ENCODE data around the gene SYP. TPM values are rescaled to one million over a fixed set of nuclear protein-coding genes. Genes with fewer than 3 reads are reported as not detected.

Gene SYP
- total RNA-seq, 1 donor from 2014 or later, result under 0.01 TPM

DNA sequence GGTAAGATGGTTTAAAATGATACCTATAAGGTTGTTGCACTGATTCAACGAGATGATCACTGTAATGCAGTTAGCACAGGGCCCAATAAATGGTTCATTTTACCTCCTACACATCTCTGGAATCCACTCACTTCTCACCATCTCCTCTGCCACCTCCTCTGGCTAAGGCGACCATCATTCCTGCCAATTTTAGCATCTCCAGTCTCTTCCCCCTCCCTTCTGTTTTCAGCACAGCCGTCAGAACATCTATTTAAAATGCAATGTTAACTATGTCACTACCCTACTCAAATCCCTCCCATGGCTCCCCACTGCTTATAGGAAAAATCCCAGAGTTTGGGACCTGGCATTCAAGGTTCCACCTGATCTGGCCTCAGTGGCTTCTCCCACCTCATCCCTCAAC, 3.5 kb upstream of the SYP start:
- FAIRE-seq, result no peak
- DNase-seq (ENCODE audit: low read depth), result no peak
- Histone ChIP-seq H3K4me3 (ENCODE audit: low read depth, low read length) (no peak overlapping the region), H3K27me3 (ENCODE audit: control insufficient read depth, insufficient read depth, low read length) (no peaks in the 10 kb centered on the region), H3K36me3 (ENCODE audit: control insufficient read depth, insufficient read depth, low read length) (no peaks in the 10 kb centered on the region)
- TF ChIP-seq, protein P1, sequence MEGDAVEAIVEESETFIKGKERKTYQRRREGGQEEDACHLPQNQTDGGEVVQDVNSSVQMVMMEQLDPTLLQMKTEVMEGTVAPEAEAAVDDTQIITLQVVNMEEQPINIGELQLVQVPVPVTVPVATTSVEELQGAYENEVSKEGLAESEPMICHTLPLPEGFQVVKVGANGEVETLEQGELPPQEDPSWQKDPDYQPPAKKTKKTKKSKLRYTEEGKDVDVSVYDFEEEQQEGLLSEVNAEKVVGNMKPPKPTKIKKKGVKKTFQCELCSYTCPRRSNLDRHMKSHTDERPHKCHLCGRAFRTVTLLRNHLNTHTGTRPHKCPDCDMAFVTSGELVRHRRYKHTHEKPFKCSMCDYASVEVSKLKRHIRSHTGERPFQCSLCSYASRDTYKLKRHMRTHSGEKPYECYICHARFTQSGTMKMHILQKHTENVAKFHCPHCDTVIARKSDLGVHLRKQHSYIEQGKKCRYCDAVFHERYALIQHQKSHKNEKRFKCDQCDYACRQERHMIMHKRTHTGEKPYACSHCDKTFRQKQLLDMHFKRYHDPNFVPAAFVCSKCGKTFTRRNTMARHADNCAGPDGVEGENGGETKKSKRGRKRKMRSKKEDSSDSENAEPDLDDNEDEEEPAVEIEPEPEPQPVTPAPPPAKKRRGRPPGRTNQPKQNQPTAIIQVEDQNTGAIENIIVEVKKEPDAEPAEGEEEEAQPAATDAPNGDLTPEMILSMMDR (IDR thresholded peaks at IDR 0.05; ENCODE audit: insufficient read depth, low read length, severe bottlenecking), result no peak

DNA sequence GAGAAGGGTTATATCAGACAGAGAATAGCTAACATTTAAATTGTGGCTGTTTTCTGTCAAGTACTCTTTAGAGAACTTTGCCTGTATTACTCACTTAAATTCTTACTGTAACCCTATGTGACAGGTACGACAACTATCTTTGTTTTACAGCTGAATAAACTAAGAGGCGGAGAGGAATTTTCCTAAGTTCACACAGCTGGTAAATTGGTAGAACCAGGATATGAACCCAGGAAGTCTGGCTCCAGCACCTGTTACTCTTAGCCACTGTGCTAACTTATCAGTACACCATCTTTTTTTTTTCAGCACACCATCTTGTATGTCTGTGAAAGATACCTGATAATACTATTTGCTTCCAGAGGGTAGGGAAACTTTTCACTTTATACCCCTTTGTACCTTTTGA, 2.0 kb upstream of the SYP start:
- Histone ChIP-seq H3K36me3 (ENCODE audit: control insufficient read depth, insufficient read depth, low read length) (no peaks in the 10 kb centered on the region), H3K4me3 (ENCODE audit: low read depth, low read length) (no peak overlapping the region), H3K27me3 (ENCODE audit: control insufficient read depth, insufficient read depth, low read length) (no peaks in the 10 kb centered on the region)
- DNase-seq (ENCODE audit: low read depth) (no peak), FAIRE-seq (no peak)
- TF ChIP-seq, protein P1 (IDR thresholded peaks at IDR 0.05; ENCODE audit: insufficient read depth, low read length, severe bottlenecking), result no peak

DNA sequence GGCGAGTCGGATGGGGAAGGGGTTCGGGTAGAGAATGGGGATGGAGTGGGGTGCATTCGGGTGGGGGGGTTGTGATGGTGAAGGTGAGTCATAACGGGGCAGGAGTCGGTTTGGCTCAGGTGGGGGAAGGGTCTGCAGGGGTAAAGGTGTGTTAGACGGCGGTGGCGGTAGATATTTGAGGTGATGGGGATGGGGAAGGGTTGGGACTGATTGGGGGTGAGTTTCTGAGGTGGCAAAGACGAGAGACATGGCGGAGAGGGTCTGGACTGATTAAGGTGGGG, 738 bp downstream of the SYP start:
- Histone ChIP-seq H3K36me3 (ENCODE audit: control insufficient read depth, insufficient read depth, low read length) (no peaks in the 10 kb centered on the region), H3K27me3 (ENCODE audit: control insufficient read depth, insufficient read depth, low read length) (no peaks in the 10 kb centered on the region), H3K4me3 (ENCODE audit: low read depth, low read length) (no peak overlapping the region)
- no peak for DNase-seq (ENCODE audit: low read depth)
- TF ChIP-seq, protein P1 (IDR thresholded peaks at IDR 0.05; ENCODE audit: insufficient read depth, low read length, severe bottlenecking), result no peak
- no peak for FAIRE-seq

DNA sequence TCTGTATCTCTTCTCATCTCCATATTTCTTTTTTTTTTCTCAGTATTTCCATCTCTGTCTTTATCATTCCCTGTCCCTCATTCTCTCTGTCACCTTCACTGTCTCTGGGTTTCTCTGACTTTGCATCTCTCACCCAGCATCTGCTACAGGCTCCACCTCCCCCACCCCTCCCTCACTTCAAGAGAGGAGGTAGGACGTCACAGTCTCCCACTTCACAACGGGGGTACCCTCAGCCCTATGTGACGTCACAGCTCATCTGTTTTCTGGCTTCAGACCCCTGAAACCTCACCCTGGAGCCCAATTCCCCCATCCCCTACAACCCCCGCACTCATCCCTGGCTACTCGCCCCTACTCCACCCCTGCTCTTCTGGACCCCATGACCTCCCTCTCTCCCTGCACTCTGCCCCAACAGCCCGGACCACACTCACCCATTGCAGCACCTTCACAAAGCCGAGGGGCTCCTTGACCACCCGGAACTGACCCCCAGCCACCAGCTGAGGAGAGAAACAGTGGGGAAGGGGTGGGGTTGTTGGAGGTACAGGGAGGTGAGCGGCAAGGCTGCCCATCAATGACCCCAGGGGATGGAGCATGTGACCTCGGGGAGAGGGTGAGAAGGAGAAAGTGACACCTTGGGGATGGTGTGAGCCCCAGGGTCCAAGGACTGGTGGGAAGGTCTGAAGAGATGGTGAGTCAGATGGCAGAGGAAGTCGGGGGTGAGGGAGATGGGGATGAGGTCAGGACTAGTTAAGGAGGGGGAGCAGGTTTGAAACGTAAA, 1.3 kb downstream of the SYP start:
- no peak overlapping the region for H3K4me3 ChIP-seq (ENCODE audit: low read depth, low read length)
- no peaks in the 10 kb centered on the region for H3K36me3 ChIP-seq (ENCODE audit: control insufficient read depth, insufficient read depth, low read length)
- no peaks in the 10 kb centered on the region for H3K27me3 ChIP-seq (ENCODE audit: control insufficient read depth, insufficient read depth, low read length)
- DNase-seq (ENCODE audit: low read depth), result peak; percentile 9
- FAIRE-seq, result no peak
- TF ChIP-seq, protein P1 (IDR thresholded peaks at IDR 0.05; ENCODE audit: insufficient read depth, low read length, severe bottlenecking), result no peak

DNA sequence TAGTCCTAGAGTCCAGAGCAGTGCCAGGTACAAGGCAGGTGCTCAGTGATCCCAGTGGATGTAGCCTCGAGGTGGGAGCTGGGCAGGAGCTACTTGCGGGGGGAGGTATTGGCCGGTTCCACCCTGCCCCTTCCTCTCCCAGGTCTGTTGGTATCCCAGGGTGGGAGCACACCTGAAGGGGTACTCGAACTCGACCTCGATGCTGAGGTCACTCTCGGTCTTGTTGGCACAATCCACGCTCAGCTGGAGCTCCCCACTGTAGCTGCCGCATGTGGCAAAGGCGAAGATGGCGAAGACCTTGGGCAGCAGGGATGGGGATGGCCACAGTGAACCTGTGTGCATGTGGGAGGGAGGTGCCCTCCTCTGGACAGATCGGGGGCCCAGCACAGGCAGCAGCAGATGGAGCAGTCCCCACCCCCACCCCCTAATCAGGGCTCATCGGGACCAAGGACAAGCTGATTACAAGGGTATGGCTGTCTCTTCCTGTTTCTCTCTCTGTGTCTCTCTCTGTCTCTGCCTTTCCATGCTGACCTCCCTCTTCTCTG, 2.4 kb downstream of the SYP start:
- FAIRE-seq, result no peak
- no peak overlapping the region for H3K4me3 ChIP-seq (ENCODE audit: low read depth, low read length)
- no peak for DNase-seq (ENCODE audit: low read depth)
- TF ChIP-seq, protein P1 (IDR thresholded peaks at IDR 0.05; ENCODE audit: insufficient read depth, low read length, severe bottlenecking), result no peak
- no peaks in the 10 kb centered on the region for H3K27me3 ChIP-seq (ENCODE audit: control insufficient read depth, insufficient read depth, low read length)
- H3K36me3 ChIP-seq (ENCODE audit: control insufficient read depth, insufficient read depth, low read length), result no peaks in the 10 kb centered on the region

DNA sequence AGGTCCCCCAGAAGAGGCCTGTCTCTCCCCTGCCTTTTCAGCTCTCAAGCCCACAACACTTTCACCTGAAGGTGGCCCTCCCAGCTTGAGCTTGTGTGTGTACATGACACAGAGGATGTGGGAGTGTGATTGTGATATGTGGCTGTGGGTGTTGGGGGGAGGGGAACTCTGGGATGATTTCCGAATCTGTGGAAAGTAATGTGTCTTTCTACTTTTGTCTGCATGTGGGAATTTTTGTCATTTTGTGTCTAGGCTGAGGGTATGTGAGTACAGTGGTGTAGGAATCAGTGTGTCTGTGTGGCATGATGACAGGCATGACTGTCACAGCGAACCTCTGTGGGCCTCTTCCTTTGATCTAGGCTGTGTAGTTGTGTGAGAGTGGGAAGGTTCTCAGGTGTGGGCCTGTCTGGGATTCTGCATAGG, 6.4 kb downstream of the SYP start:
- no peaks in the 10 kb centered on the region for H3K27me3 ChIP-seq (ENCODE audit: control insufficient read depth, insufficient read depth, low read length)
- no peak for FAIRE-seq
- no peak overlapping the region for H3K4me3 ChIP-seq (ENCODE audit: low read depth, low read length)
- DNase-seq (ENCODE audit: low read depth), result no peak
- TF ChIP-seq, protein P1 (IDR thresholded peaks at IDR 0.05; ENCODE audit: insufficient read depth, low read length, severe bottlenecking), result no peak
- no peaks in the 10 kb centered on the region for H3K36me3 ChIP-seq (ENCODE audit: control insufficient read depth, insufficient read depth, low read length)
